Measurements from ENCODE around the gene PSMA6.

Gene PSMA6

GRCh38 chr14:35292770-35293561 is 784 bp downstream of the PSMA6 start:
- POLR2A ChIA-PET = interaction anchor here (1.0 to 1.8 kb wide), 6 partner anchors 8 to 110 kb away, joined by 3 to 44 read pairs (median 6); partner anchors contain the start of gene NFKBIA
- peak overlapping the region; percentile 98 for H3K4me3 ChIP-seq (ENCODE audit: low read depth, low read length)
- CTCF ChIA-PET = interaction anchor here (0.7 to 1.7 kb wide), 8 partner anchors 10 to 152 kb away, joined by 3 to 7 read pairs (median 4); partner anchors contain the start of gene NFKBIA
- TF ChIP-seq CTCF (IDR thresholded peaks at IDR 0.05; ENCODE audit: insufficient read depth, low read length, missing control alignments) = no peak
- no peak for DNase-seq (ENCODE audit: low read depth, low spot score)

- CTCF ChIA-PET = interaction anchor here (1.2 kb wide), 1 partner anchor 25 kb away, joined by 3 read pairs; no protein-coding TSS in a partner anchor
- TF ChIP-seq CTCF (IDR thresholded peaks at IDR 0.05; ENCODE audit: insufficient read depth, low read length, missing control alignments) = no peak
- POLR2A ChIA-PET = no interaction called here
- H3K4me3 ChIP-seq (ENCODE audit: low read depth, low read length) = no peak overlapping the region
- DNase-seq (ENCODE audit: low read depth, low spot score) = no peak
Measured at GRCh38 chr14:35295845-35296161, 3.6 kb downstream of the PSMA6 start.

- CTCF ChIA-PET = interaction anchor here (0.6 kb wide), 1 partner anchor 48 kb away, joined by 3 read pairs; no protein-coding TSS in a partner anchor
- POLR2A ChIA-PET = interaction anchor here (0.6 kb wide), 1 partner anchor 1796 kb away, joined by 3 read pairs; no protein-coding TSS in a partner anchor
- DNase-seq (ENCODE audit: low read depth, low spot score) = no peak
- no peak for TF ChIP-seq CTCF (IDR thresholded peaks at IDR 0.05; ENCODE audit: insufficient read depth, low read length, missing control alignments)
- H3K4me3 ChIP-seq (ENCODE audit: low read depth, low read length) = no peak overlapping the region
Measured at GRCh38 chr14:35296545-35296944, 4.4 kb downstream of the PSMA6 start.

- DNase-seq (ENCODE audit: low read depth, low spot score) = no peak
- no peak for TF ChIP-seq CTCF (IDR thresholded peaks at IDR 0.05; ENCODE audit: insufficient read depth, low read length, missing control alignments)
- no peak overlapping the region for H3K4me3 ChIP-seq (ENCODE audit: low read depth, low read length)
- ChIA-PET CTCF (no interaction called here), POLR2A (interaction anchor here (1.0 kb wide), 1 partner anchor 106 kb away, joined by 3 read pairs; no protein-coding TSS in a partner anchor)
Measured at GRCh38 chr14:35297706-35298105, 5.5 kb downstream of the PSMA6 start.

- no peak for DNase-seq (ENCODE audit: low read depth, low spot score)
- TF ChIP-seq CTCF (IDR thresholded peaks at IDR 0.05; ENCODE audit: insufficient read depth, low read length, missing control alignments) = no peak
- H3K4me3 ChIP-seq (ENCODE audit: low read depth, low read length) = no peak overlapping the region
- ChIA-PET CTCF (interaction anchor here (1.0 kb wide), 1 partner anchor 106 kb away, joined by 4 read pairs; the partner anchor contains the start of gene NFKBIA), POLR2A (no interaction called here)
Measured at GRCh38 chr14:35298351-35298750, 6.2 kb downstream of the PSMA6 start.

GRCh38 chr14:35299708-35300107 is 7.5 kb downstream of the PSMA6 start:
- no peak for TF ChIP-seq CTCF (IDR thresholded peaks at IDR 0.05; ENCODE audit: insufficient read depth, low read length, missing control alignments)
- CTCF ChIA-PET = interaction anchor here (1.4 kb wide), 1 partner anchor 9 kb away, joined by 3 read pairs; no protein-coding TSS in a partner anchor
- H3K4me3 ChIP-seq (ENCODE audit: low read depth, low read length) = no peak overlapping the region
- DNase-seq (ENCODE audit: low read depth, low spot score) = no peak
- POLR2A ChIA-PET = interaction anchor here (0.6 kb wide), 1 partner anchor 675 kb away, joined by 3 read pairs; no protein-coding TSS in a partner anchor
